SK-N-MC (cell line): Measurements from ENCODE around the gene HAUS5.

Source experiments
- EZH2 ChIP-seq: fragments of 200-600 bp; sonication (generic); IDR thresholded peaks from one replicate; pipeline ENCODE4 v1.6.1; 2017; ENCODE audit warnings: antibody characterized with exemption
- FOXP2 ChIP-seq: optimal IDR thresholded peaks from 2 replicates; pipeline ENCODE3; 2011; ENCODE audit warnings: mild to moderate bottlenecking, moderate library complexity; ENCODE audit not compliant: insufficient read depth; ENCODE audit errors: extremely low read length, control extremely low read depth
- POLR2AphosphoS5 ChIP-seq: IDR thresholded peaks from 2 replicates; pipeline ENCODE4 v1.6.1; 2012; ENCODE audit warnings: mild to moderate bottlenecking, low read depth, low read length, borderline replicate concordance

DNA sequence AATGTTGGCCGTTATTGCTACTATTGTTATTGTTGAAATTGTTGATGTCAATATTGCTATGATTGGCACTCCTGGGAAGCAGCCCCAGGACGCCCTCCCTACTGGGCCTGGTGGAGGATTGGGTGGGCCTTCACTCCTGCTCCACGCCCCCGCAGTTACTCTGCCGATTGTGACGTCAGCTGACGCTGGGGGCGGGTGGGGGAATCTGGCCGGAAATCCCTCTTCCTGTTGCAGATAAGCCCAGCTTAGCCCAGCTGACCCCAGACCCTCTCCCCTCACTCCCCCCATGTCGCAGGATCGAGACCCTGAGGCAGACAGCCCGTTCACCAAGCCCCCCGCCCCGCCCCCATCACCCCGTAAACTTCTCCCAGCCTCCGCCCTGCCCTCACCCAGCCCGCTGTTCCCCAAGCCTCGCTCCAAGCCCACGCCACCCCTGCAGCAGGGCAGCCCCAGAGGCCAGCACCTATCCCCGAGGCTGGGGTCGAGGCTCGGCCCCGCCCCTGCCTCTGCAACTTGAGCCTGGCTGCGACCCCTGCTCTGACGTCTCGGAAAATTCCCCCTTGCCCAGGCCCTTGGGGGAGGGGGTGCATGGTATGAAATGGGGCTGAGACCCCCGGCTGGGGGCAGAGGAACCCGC lies 29.1 kb downstream of the HAUS5 start, which contains the start of gene ETV2:
- TF ChIP-seq POLR2AphosphoS5, result no peak
- TF ChIP-seq EZH2, result no peak
- no peak for TF ChIP-seq FOXP2
